Activated T-cell treated with anti-CD3 and anti-CD28 coated beads for 1 hour (primary cell): Measurements from ENCODE around the gene FNDC3B.

ENCODE experiments used
- DNase-seq: peaks from one replicate; pipeline ENCODE4 v3.0.0-alpha.2; 2020; ENCODE audit warnings: low read depth

The FNDC3B gene

DNA sequence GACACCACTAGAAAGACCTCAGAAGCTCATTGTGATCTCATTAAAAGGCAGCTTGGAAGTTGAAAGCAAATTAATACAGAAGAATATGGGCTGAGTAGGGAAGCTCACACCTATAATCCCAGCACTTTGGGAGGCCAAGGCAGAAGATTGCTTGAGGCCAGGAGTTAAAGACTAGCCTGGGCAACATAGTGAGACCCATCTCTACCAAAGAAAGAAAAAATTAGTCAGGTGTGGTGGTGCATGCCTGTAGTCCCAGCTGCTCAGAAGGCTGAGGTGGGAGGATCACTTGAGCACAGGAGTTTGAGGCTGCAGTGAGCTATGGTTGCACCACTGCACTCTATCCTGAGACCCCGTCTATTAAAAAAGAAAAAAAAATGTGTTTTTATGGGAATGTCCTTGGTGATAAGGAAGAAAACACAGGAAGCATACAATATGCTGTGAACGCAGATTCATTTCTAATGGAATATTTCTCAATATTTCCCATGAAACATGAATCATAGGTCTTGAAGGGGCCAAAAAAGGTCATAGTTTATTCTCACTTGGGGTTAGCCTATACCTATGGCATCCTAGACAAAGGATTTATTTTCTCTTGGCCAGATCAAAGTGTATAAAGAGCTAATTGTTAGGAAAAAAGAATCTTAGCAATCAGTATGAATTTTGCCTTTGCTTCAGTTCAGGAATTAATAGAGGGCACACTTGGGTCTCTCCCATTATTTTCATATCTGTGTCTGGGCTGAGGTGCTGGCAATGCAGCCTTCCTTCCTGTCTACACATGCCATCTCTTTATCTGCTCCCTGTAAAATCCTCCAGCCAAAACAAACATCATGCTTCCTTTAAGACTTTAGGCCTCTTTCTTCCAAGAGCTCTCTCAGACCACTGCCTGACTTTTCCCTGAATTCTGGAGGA is 98.2 kb downstream of the FNDC3B start:
- DNase-seq = no peak

DNA sequence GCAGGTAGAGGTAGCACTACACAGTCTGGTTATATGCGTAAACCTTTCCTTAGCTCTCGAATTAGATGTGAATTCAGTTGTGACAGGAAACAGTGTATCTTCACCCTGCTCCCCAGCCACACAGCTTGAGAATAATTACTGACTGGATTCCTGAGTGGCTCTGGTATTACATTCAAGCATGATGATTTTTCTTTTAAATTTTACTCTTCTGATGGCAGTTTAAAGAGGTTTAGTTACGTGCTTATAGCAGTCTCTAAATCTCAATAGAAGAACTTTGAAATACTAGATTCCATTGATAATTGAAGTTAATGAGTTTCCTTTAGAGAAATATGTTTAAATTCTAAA is 98.8 kb downstream of the FNDC3B start:
- DNase-seq = no peak

DNA sequence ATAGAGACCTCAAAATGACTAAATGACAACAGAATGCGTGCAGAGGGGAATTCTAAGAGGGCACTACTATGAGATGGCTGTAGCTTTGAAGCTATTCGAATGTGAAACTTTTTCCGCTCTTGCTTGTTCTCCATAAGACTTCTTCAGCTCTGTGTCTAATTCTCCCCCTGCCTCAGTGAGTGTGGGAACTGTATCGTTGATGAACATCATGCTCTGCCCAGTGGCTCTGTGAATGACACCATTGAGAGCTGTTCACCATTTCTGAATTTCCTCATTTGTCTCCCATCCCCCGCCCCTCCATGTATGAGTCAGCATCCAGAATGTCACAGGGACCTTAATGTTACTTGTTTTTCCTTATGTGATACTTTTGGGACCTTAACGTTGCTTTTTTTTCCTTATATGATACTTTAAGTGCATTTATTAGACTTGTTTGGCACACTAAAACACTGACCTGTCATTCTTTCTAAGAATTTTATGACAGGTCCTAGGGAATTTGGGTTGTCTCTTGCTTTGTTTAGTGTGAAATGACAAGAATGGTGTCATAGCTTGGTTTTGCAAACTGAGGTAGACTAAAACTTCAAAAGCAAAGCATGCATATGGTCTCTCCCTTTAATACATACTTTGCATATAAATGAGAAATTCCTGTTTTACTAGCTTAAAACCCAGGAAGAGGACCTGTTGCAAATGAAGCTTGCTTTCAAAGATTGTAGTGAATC is 99.6 kb downstream of the FNDC3B start:
- no peak for DNase-seq

DNA sequence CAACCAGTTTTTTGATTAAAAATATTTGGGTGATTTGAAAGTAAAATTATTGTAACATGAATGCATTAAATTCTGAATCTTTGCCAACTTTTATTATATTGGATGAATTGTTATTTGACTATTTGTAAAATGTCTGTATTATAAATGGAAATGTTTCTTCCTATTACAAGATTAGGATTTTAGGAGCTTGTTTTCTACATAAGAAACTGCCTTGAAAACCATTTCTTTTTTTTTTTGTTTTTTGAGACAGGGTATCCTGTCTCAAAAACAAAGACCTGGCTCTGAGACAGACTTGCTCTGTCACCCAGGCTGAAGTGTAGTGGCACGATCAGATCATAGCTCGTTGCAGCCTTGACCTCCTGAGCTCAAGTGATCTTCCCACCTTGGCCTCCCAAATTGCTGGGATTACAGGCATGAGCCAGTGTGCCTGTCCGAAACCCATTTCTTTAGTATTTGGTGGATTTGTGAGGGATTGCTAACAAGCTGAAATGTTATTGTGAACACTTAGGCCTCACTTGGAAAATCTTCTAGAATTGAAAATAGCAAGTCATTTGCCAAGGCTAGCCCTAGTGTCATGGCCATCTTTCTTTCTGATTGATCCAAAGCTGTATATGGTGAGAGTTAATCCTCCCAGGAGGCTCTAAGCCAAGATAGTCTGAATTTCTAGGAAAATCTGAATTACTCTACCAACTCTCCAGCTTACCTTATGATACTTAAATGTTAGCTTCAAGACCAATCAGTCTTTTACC is 100.3 kb downstream of the FNDC3B start:
- DNase-seq = no peak

DNA sequence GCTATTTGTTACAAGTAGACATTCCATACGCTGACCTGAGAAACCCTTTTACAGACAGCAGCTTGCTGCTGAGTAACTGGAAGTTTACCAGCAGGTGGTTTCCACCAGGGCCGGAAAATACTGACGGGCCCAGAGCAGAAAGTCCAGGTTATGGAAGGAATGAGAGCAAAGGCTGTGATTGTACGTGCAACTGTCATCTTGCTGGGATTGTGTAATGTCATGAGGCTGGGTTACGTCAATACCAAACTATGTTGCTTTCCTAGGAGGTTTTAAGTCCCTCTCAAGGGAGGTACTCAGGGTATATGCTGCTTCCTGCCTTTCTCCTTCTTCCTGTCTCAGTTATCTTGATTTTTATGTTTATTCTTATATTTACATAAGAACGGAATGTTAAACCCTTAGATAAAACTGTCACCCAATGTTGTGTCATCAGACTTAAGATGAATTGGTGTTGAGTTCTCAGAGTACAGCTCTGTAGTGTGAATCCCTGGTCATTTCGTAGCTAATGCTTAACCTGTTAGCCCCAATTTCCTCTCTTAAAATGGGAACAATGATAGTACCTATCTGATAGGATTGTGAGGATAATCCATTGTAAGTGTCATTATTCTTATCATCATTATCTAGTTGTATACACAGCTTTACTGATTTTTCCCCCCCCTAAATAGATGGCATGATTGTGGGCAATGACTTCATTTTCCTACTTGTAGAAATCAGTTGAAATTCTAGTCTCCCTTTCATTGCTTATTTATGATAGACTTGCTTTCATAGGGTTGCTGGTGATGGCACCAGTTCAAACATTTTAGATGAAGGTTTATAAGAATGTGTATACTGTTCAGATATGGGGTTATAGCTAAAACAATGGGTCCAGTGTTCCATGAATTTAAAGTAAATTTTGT is 101.4 kb downstream of the FNDC3B start:
- no peak for DNase-seq

DNA sequence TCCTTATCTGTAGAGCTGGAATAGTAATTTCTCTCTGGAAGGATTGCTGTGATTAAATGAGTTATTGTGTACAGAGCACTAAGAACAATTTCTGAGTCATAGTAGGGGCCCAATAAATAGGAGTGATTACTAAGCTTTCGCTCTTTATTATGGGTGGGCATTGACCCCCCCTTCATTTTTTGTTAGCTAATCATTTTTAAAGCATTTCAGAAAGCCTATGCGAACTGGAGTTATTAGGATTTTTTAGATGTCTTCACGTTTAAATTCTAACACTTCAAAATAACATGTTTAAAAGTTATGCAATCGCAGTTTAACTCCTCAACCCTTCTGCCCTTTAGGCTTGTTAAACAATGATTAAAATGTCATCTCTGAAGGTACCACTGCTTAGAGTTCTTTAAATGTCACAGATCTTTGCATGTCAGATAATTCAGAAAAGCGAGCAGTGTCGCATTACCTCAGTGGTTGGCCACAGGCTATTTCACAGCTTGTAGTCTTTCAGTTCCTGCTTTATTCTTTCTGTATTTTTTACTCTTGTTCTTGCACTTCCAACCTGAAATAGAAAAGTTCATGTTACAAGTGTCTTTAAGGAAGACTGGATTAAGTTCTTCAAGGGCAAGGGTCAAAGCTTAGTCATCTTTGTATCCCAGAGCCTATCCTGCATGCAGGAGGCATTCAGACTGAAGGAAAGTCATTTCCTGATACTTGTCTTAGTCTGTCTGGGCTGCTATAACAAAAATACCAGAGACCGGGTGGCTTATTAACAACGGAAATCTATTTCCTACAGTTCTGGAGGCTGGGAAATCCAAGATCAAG is 102.9 kb downstream of the FNDC3B start:
- DNase-seq = no peak

DNA sequence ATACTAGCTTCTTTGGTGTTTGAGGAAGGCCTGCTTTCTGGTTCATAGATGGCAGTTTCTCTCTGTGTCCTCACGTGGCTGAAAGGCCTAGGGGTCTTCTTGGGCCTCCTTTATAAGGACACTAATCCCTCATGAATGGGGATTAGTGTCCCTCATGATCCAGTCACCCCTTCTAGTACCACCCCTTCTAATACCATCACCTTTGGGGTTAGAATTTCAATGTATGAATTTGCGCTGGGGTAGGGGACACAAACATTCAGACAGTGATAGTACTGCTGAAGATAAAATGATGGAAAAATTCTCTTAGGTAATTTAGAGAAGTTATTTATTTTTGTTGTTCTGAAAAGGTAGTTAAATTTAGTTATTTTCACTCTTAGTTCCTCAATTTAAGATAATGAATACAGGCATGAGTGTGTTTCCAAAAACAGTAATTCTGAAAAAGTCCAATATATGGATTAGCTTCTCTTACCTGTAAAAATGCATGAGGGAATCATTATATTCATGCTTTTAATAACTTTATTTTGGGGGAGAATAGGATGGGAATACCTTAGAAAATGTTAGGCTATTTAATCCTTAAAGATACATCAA is 103.6 kb downstream of the FNDC3B start:
- no peak for DNase-seq

DNA sequence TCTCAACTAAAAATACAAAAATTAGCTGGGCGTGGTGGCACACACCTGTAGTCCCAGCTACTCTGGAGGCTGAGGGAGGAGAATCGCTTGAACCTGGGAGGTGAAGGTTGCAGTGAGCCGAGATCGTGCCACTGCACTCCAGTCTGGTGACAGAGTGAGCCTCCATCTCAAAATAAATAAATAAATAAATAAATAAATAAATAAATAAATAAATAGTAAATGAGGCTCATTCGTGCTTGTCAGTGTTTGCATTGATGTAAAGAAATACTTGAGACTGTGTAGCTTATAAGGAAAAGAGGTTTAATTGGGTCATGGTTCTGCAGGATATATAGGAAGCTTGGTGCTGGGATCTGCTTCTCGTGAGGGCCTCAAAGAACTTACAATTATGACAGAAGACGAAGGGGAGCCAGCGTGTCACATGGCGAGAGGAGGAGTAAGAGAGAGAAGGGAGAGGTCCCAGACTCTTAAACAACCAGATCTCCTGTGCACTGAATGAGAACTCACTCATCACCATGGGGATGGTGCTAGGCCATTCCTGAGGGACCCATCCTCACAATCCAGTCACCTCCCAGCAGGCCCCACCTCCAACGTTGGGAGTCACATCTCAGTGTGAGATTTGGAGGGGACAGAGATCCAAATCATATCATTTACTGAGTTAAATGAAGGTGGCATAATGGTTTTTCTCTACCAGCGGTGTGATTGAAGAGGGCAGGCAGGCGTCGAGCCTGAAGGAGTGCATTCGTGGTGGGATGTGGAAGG is 104.5 kb downstream of the FNDC3B start:
- no peak for DNase-seq

DNA sequence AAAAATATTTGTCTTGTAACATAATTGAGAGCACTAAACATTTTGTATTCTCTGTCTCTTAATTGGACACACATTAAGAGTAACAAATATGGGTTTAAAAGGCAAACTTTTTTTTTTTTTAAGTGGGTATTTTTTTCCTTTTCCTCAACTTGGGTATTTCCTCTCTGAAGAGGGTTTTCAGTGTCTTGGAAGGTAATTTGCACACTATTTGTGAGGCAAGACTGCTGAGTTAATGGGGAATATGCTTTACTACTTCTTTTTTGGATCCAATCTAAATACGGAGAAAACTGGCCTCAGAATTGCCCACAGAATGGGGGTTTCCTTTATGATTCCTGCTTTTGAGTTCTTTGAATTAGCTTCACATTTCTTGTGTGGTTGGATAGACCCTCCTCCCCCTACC is 105.2 kb downstream of the FNDC3B start:
- no peak for DNase-seq

DNA sequence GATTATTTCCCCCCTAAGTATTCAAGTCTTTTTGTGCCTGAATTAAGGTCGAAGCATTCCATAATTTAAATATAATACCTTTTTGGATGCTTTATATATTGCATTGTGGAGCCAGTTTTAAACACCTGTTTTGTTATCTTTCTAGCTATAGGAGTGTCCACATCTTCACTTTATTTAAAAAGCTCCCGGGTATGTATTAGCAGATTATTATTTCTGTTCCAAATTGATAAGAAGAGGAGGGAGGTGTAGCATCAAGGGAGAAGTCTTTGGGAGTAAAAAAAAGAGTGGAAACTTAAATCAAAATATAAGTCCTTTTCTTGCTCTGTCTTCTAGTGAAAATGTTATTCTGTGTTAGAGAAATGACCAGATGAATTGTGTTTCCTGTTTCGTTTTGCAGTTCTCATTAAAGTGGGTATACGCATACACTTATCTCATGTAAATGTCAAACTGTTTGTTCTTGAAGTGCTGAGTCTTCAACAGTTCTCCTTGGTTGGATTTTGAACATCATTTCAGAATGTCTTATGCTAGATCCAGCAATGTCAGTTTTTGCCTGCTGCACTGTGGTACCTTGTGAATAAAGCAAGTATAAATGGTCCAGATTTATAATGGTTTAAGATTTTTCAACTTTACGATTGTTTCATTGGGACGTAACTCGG is 105.8 kb downstream of the FNDC3B start:
- DNase-seq = no peak

DNA sequence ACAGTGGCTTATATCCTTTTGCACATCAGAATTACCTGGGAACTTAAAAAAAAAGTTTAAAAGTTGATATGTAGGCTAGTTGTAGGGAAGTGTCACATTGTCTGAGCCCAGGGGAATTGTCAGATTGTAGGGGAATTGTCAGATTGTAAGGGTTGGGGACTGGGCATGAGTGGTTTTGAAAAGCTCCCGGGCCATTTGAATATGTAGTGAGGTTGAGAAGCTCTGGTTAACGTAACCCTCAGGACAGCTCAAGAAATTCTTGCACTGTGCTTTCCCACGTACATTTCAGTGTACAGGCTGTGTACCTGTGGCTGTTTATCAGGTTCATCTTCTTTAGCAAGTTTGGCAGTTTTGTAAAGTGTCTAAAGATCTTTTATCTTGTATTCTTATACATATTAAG is 107.0 kb downstream of the FNDC3B start:
- DNase-seq = no peak

DNA sequence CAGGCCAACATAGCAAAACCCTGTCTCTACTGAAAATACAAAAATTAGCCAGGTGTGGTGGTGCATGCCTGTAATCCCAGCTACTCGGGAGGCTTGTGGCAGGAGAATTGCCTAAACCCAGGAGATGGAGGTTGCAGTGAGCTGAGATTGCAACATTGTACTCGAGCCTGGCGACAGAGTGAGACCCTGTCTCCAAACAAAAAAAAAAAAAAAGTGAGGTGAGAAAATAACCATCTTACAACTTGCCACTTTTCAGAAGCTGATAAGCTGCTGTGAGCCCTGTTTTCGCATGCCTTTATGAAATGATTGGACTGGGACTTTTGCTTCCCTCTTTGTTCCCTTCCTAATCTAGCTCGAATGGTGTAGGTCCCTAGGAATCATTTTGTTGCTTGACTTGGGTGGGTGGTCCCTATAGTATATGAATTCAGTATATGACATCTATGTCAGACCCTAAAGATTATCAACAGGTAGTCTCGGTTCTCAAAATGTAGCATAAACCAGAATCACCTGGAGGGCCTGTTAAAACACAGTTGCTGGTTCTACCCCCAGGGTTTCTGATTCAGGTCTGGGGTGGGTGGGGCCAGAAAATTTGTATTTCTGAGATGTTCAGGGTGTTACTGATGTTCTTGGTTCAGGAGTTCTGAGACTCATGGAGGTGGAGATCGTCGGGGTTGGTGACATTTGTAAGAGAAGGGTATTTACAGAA is 107.9 kb downstream of the FNDC3B start:
- DNase-seq = no peak

DNA sequence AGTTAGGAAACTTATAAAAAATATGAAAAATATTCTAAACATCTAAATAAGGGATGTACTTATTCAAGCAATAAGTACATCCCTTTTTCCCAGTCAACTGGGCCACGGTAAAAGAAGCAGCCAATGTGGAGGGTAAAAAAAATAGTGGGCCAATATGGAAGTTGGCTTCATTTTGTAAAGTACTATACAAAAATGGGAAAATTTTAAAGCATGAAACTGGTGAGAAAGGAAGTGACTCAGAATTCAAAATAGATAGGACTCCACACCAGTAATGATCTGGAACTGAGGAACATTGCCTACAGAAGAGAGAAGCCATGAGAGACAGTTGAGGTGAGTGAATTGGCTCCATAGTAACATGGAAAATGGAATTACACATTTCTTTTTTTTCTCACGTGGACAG is 108.9 kb downstream of the FNDC3B start:
- no peak for DNase-seq

DNA sequence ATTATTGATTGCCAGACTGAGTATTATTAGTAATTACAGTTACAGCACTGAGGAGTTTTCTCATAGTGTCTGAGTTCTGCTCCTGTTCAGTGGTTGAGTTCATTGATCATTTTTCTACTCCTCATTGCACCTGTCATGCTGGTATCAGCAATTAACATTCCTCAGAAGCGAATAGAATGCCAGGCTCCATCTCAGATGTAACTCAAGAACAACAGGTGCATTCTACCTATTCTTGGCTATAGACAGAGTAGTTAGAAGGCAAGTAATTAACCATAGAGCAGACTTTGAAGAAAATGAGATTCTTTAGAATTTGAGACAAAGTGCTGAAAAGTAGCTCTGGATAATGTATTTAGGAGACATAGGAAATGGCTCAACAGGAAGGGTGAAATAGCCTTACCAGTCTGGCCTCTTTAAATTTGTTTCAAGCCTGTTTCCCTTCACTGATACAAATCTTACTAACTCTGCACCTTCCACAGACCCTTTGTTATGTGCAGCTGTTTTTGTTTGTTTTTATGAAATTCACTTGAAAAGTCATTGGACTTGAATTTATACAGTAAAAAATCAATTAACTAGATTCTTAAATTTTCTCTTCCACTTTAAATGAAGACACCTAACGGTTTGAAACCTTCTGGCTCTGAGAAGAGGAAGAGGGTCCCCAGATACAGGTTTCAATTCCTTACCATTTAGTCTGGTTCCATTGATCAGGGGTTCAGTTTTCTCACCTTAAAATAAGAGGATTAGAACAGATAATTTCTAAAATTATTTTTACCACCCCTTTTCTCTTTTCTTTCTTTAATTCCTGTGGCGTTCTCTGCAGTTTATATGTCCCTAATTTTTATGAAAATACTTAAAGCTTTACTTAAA is 109.6 kb downstream of the FNDC3B start:
- DNase-seq = no peak

DNA sequence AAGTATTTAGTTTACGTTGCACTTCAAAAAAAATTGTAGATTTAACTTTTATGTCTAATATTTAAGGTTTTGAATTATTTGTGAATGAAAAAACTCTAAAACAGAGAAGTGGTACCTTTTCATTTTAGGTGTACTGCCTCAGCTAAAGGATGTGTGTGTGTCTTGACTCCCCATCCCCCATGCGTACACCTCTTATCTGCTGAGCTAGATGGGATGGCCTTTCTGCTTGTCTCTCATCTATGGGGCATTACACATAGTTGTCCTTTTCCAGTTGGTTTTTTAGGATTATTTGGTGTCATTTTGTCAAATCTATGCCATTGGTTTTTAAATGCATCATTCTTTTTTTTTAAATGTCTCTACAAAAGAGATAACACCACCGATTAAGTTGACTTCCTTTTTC is 110.9 kb downstream of the FNDC3B start:
- DNase-seq = no peak

DNA sequence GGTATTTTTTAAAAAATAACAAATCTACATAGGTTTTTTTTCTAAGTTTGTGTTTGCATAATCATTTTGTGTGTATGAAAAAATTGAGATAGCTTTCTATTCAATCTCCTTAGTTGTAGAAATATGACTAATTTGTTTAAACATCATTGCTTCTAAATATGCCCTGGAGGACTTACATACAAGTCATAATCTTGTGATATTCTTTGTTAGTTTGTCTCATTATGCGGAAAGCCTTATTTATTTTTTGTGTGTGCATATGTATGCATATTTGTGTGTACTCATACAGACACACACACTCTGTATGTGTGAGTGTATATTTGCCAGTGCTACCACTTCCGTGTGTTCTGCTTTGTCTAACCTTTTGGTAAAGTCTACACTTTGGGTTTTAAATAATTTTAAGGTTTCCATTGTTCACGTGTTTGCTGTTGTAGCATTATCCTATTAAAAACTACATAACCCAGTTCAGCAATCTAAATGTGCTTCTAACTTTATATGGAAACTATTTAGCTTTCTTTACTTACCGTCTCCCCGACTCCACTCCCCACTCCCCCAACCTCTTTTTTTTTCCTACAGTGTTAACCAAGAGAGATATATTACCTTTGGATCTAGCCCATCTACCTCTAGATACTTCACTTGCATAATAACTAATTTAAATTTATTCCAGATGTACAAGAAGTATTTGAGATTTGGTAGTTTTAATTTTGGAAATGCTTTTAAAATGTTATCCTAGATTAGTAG is 111.7 kb downstream of the FNDC3B start:
- DNase-seq = no peak
